NCI-H82 (cell line): ENCODE results near the gene PPTC7.
A peak's percentile ranks its signal among the peaks of the same experiment; 100 is the strongest.
"Not testable (repeated sequence)": the region's sequence is repeated elsewhere in the genome, so short reads cannot be mapped to it uniquely, and the experiment has no call there.

Source experiments
- DNase-seq: peaks from one replicate; lab custom pipeline; 2025; lab: John Stamatoyannopoulos, UW

The PPTC7 gene

DNA sequence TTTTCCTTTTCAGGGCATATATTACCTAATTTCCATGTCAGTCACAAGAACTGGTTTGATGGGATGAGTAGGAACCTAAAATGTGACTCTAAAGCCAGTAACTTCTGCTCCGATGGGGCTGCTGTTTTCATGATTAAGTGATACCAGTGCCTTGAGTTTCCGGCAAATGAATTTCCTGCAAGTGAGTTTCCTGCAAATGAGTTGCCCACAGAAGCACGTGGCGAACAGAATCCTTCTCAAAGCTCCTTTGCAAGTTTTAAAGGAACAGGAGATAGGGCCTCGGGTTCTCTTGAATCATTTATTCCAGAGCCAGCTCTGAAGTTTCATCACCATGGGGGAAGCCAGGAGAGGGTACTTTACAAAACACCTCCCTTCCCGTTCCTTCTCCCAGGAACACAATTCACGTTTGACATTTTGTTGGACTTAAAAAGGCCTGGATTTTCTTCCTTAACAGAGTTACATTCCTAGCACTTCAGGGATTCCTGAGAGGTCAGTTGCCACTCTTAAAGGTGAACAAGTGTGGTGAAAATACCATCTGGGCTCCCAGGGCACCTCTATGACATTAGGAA is 2.2 kb upstream of the PPTC7 start:
- no peak for DNase-seq

DNA sequence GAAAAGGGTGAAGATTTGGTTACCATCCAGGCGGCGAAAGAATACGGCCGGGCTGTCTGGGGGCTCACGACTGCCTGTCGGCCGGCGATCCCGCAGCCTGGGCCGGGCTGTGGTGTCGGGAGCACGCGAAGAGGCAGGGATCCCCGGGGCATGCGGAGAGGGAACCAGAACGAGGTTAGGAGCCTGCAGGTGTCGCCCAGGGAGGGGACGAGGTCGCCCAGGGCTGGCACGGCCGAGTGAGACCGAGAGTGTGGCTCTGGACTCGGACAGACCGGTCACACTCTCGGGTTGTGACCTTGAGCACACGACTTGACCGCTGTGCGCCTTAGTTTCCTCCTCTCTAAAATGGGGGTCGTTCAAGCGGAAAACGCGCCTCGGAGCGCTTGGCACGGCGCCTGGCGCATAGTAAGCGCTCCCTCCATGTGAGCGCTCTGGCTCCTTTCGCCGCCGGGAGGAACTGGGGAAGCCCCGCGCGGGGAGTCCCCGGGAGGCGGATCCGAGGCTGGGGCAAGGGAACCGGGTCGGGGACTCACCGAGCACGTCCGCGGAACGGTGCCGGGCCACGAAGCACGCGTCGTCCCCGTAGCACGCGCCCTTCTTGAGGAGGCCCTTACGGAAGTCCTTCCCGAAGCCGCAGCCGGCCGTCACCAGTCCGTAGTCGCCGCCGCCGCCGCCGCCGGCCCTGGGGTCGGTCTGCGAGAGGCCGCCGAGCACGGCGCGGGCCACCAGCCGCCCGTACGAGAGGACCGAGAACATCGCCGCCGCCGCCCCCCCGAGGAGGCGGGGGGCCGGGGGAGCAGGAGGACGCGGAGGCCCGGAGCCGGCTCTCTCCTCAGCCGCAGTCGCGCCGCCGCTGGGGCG is 612 bp downstream of the PPTC7 start:
- peak; percentile 63 for DNase-seq

- peak; percentile 45 for DNase-seq
Measured at GRCh38 chr12:110581931-110582275, 1.2 kb downstream of the PPTC7 start.

DNA sequence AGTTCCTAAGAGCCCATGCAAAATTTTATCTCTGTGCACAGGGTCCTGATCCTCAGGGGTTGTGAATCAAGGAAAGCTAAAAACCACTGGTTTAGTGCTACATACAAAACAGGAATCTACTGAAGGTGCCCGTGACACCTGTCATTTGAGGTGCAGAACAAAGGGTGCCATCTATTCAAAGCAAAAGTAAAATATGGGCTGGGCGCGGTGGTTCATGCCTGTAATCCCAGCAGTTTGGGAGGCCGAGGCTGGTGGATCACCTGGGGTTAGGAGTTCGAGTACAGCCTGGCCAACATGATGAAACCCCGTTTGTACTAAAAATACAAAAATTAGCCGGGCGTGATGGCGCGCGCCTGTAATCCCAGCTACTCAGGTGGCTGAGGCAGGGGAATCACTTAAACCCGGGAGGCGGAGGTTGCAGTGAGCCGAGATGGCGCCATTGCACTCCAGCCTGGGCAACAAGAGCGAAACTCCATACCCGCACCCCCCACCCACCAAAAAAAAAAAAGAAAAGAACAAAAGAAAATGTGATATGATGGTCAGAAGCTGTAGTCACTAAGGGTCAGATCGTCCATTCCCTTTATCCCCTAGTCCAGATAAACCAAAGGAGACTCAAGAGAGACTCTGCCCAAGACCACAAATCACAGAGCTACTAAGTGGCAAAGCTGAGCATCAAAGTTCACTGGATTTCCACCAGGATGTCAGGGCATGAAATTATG is 3.4 kb downstream of the PPTC7 start:
- no peak for DNase-seq

DNA sequence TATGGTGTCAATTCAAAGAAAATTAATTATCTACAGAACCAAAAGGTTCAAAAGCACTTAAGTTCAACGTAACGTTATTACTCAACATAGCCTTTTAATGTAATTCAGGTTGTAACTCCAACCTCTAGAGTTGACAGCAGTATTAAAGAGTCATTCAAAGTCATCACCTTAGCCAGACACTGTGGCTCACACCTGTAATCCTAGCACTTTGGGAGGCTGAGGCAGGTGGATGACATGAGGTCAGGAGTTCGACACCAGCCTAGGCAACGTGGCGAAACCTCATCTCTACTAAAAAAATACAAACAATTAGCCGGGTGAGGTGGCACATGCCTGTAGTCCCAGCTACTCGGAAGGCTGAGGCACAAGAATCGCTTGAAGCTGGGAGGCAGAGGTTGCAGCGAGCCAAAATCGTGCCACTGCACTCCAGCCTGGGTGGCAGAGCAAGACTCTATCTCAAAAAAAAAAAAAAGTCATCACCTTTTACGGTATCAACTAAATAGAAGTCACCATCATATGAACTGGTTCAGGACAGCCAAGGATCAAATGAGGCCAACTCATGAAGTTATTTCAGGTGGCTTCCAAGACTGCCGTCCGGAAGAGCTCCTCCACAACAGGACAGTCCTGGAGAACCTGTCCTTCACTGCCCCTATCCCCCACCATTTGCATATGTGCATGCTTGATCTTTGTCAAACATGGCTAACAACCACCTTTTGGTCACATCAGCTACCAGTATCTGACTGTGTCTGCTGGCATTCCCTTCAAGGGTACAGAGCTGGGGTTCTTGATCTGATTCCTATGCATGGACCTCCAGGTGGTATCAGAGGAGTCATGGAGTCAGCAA is 4.2 kb downstream of the PPTC7 start:
- DNase-seq, result no peak

- no peak for DNase-seq
Measured at GRCh38 chr12:110577864-110578693, 5.0 kb downstream of the PPTC7 start.

- no peak for DNase-seq
Measured at GRCh38 chr12:110576504-110576903, 6.6 kb downstream of the PPTC7 start.

- DNase-seq, result no peak
Measured at GRCh38 chr12:110575326-110575725, 7.8 kb downstream of the PPTC7 start.

GRCh38 chr12:110574717-110575230 is 8.3 kb downstream of the PPTC7 start:
- DNase-seq, result not testable (repeated sequence)

GRCh38 chr12:110574044-110574443 is 9.1 kb downstream of the PPTC7 start:
- DNase-seq, result no peak

DNA sequence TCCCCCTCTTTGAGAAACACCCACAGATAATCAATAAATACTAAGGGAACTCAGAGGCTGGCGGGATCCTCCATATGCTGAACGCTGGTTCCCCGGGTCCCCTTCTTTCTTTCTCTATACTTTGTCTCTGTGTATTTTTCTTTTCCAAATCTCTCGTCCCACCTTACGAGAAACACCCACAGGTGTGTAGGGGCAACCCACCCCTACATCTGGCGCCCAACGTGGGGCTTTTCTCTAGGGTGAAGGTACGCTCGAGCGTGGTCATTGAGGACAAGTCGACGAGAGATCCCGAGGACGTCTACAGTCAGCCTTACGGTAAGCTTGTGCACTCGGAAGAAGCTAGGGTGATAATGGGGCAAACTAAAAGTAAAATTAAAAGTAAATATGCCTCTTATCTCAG is 12.3 kb downstream of the PPTC7 start:
- not testable (repeated sequence) for DNase-seq

- not testable (repeated sequence) for DNase-seq
Measured at GRCh38 chr12:110569838-110570237, 13.3 kb downstream of the PPTC7 start.

- no peak for DNase-seq
Measured at GRCh38 chr12:110568752-110569151, 14.4 kb downstream of the PPTC7 start.

- DNase-seq, result no peak
Measured at GRCh38 chr12:110566993-110567392, 16.1 kb downstream of the PPTC7 start.

DNA sequence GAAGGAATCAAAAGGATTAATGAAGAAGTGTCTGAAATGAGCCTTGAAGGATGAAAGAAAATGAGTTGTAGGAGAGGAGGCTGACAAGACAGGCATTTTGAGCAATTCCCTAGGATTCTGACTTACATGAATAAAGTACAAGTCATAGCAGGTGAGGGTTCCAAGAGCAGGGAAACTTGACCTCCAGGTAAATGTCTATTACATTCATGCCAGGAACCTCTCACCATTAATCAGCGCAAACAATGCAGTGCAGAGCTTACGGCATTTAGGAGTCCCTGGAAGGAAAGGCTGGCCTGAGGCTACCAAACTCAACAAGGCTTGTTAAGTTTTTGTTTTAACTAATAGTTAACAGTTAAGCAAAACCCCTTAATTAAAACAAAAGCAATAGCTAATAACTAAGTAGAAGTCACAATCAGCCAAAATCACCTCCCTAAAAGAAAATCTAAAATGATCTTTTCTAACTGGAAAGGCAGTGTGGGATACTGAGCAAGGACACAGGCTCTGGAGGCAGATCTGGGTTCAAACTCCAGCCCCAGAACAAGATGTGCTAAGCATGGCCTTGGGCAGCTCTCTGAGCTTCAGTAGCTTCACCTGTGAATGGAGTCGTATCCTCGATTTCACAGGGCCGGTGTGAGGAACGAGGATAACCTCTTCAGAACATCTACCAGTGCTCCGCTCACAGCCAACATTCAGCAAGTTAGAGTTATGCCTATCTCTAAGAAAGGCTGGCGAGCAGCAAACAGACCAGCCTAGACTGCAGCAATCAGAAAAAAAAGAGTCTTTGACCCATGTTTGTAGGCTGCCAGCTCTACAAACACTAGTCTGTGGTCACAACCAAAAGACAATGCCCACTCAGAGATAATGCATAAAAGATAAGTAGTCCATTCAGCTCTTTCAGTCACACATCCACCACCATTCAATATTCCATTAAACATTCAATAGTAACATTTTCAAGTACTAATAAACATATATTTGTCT is 16.9 kb downstream of the PPTC7 start:
- no peak for DNase-seq

DNA sequence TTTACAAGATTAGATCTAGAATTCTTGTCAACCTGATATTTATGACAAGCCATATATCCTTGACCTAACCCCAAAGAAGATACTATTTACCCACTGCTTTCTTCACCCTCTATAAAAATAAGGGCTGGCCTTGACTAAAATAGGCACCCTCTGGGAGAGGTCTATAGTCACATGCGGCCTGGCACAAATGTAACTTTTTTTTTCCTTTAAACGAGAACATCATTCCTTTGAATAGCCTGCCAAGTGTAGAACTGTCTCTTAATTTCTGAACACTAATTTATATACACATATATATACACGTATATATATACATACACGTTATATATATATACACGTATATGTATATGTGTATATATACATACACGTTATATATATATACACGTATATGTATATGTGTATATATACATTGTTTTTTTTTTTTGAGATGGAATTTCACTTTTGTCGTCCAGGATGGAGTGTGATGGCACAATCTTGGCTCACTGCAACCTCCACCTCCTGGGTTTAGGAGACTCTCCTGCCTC is 18.6 kb downstream of the PPTC7 start:
- no peak for DNase-seq

DNA sequence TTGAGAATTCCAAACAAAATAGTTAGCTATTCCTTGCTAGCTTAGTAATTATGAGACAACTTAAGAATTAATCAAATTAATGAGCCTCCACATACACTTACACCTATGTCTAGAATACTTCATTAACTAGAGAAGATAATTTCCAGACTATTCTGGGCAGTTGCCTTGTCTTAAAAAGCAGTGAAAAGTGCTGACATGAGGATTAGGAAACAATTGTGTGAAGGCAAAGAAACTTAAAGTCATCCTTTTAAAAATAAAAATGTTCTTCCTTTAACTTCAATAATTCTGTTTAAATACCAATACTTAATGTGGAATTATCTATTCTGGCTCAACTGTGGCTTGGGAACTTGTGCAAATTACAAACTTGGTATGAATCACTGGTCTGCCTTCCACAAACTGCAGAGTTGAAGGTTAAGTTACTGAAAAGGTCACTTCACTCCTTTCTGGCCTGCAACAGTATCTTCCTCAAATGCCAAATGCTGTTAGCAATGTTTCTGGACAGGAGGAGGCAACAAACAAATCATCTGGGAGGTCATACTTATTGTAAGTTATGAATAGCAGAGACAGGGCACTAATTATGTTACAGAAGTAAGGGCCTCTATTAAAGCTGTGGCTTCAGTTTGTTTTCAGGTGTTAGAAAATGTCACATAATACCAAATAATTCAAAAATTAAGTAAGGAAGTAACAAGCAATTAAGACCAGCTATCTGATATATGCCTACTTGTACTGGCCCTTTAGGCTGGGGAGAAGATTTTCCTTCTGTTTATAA is 19.2 kb downstream of the PPTC7 start:
- no peak for DNase-seq

- DNase-seq, result not testable (repeated sequence)
Measured at GRCh38 chr12:110562386-110562785, 20.7 kb downstream of the PPTC7 start.
